Mucosa of stomach (tissue), 1 donor: ENCODE measurements around the gene RNASET2.

ENCODE experiments used
- H3K27me3 ChIP-seq: one replicate; pipeline ENCODE4 v1.7.0; 2013; ENCODE audit warnings: mild to moderate bottlenecking, low read length; ENCODE audit not compliant: control insufficient read depth, insufficient read depth
- H3K36me3 ChIP-seq: one replicate; pipeline ENCODE4 v1.7.0; 2013; ENCODE audit warnings: low read length; ENCODE audit not compliant: control insufficient read depth, insufficient read depth
- H3K4me1 ChIP-seq: one replicate; pipeline ENCODE4 v1.7.0; 2013; ENCODE audit warnings: mild to moderate bottlenecking, low read length; ENCODE audit not compliant: control insufficient read depth, insufficient read depth
- H3K4me3 ChIP-seq: one replicate; pipeline ENCODE4 v1.7.0; 2013; ENCODE audit warnings: low read length
- H3K9ac ChIP-seq: one replicate; pipeline ENCODE4 v1.7.0; 2013; ENCODE audit warnings: mild to moderate bottlenecking, low read length, moderate library complexity
- H3K9me3 ChIP-seq: one replicate; pipeline ENCODE4 v1.7.0; 2013; ENCODE audit warnings: mild to moderate bottlenecking, low read length, moderate library complexity; ENCODE audit not compliant: control insufficient read depth
- donor health status: Pancreatic carcinoma.

RNASET2 gene

GRCh38 chr6:166956444-166957086, at the start of gene RNASET2:
TSS of gene RNASET2 (minus strand) at chr6:166956550. CDS start at chr6:166956182, 368 bp downstream.
- Histone ChIP-seq H3K27me3 (no peaks in the 10 kb centered on the region), H3K9me3 (no peaks in the 10 kb centered on the region), H3K36me3 (no peaks in the 10 kb centered on the region), H3K4me1 (peaks cover 30% of the 10 kb centered on the region), H3K9ac (peak within 1 kb of the TSS; percentile 90), H3K4me3 (peak within 1 kb of the TSS; percentile 57)

GRCh38 chr6:167005350-167006159, 49.2 kb upstream of the RNASET2 start:
- Histone ChIP-seq H3K9me3 (no peaks in the 10 kb centered on the region), H3K27me3 (no peaks in the 10 kb centered on the region), H3K4me3 (no peak overlapping the region), H3K36me3 (no peaks in the 10 kb centered on the region), H3K9ac (no peak overlapping the region), H3K4me1 (peaks cover 3% of the 10 kb centered on the region)

- Histone ChIP-seq H3K27me3 (no peaks in the 10 kb centered on the region), H3K9me3 (no peaks in the 10 kb centered on the region), H3K4me3 (no peak overlapping the region), H3K9ac (no peak overlapping the region), H3K4me1 (peaks cover 15% of the 10 kb centered on the region), H3K36me3 (no peaks in the 10 kb centered on the region)
These were observed 44.4 kb upstream of the RNASET2 start for GRCh38 chr6:167000759-167001158.

GRCh38 chr6:166999884-167000253, 43.5 kb upstream of the RNASET2 start:
- Histone ChIP-seq H3K27me3 (no peaks in the 10 kb centered on the region), H3K4me3 (peak overlapping the region; percentile 86), H3K36me3 (no peaks in the 10 kb centered on the region), H3K9me3 (no peaks in the 10 kb centered on the region), H3K4me1 (peaks cover 15% of the 10 kb centered on the region), H3K9ac (peak overlapping the region; percentile 77)

- Histone ChIP-seq H3K9ac (peak within 1 kb of the TSS; percentile 77), H3K4me1 (peaks cover 15% of the 10 kb centered on the region), H3K9me3 (no peaks in the 10 kb centered on the region), H3K27me3 (no peaks in the 10 kb centered on the region), H3K4me3 (peak within 1 kb of the TSS; percentile 86), H3K36me3 (no peaks in the 10 kb centered on the region)
These were observed 43.0 kb upstream of the RNASET2 start, which contains the start of gene CEP43 for GRCh38 chr6:166999145-166999883. TSS of gene CEP43 (plus strand) at chr6:166999397. CDS start at chr6:166999413, 16 bp downstream.

GRCh38 chr6:166998256-166999144, 42.1 kb upstream of the RNASET2 start:
- Histone ChIP-seq H3K9ac (peak overlapping the region; percentile 61), H3K4me3 (peak overlapping the region; percentile 57), H3K27me3 (no peaks in the 10 kb centered on the region), H3K9me3 (no peaks in the 10 kb centered on the region), H3K36me3 (no peaks in the 10 kb centered on the region), H3K4me1 (peaks cover 15% of the 10 kb centered on the region)

- Histone ChIP-seq H3K9me3 (no peaks in the 10 kb centered on the region), H3K4me3 (no peak overlapping the region), H3K9ac (no peak overlapping the region), H3K36me3 (no peaks in the 10 kb centered on the region), H3K27me3 (no peaks in the 10 kb centered on the region), H3K4me1 (peaks cover 15% of the 10 kb centered on the region)
These were observed 41.5 kb upstream of the RNASET2 start for GRCh38 chr6:166997768-166998255.

- Histone ChIP-seq H3K4me3 (no peak overlapping the region), H3K4me1 (peaks cover 15% of the 10 kb centered on the region), H3K27me3 (no peaks in the 10 kb centered on the region), H3K36me3 (no peaks in the 10 kb centered on the region), H3K9me3 (no peaks in the 10 kb centered on the region), H3K9ac (no peak overlapping the region)
These were observed 41.0 kb upstream of the RNASET2 start for GRCh38 chr6:166997348-166997747.

GRCh38 chr6:166996406-166996805, 40.1 kb upstream of the RNASET2 start:
- Histone ChIP-seq H3K9ac (no peak overlapping the region), H3K4me1 (peaks cover 15% of the 10 kb centered on the region), H3K36me3 (no peaks in the 10 kb centered on the region), H3K9me3 (no peaks in the 10 kb centered on the region), H3K27me3 (no peaks in the 10 kb centered on the region), H3K4me3 (no peak overlapping the region)

- Histone ChIP-seq H3K4me3 (no peak overlapping the region), H3K9ac (peak overlapping the region; percentile 42), H3K36me3 (no peaks in the 10 kb centered on the region), H3K9me3 (no peaks in the 10 kb centered on the region), H3K4me1 (peaks cover 5% of the 10 kb centered on the region), H3K27me3 (no peaks in the 10 kb centered on the region)
These were observed 33.2 kb upstream of the RNASET2 start for GRCh38 chr6:166989427-166990032.

- peaks cover 5% of the 10 kb centered on the region for H3K4me1 ChIP-seq
- no peak overlapping the region for H3K9ac ChIP-seq
- no peaks in the 10 kb centered on the region for H3K36me3 ChIP-seq
- no peaks in the 10 kb centered on the region for H3K9me3 ChIP-seq
- no peaks in the 10 kb centered on the region for H3K27me3 ChIP-seq
- H3K4me3 ChIP-seq: no peak overlapping the region
These were observed 32.4 kb upstream of the RNASET2 start for GRCh38 chr6:166988674-166989201.
